HG03432 (cell line): ENCODE results near the gene CRIP1.

Source experiments
- ATAC-seq: cut with Tn5 transposase; IDR thresholded peaks from one replicate; pipeline ENCODE4 v1.9.1; 2021; ENCODE audit warnings: mild to moderate bottlenecking, moderate library complexity; ENCODE audit not compliant: unreplicated experiment

The CRIP1 gene

GRCh38 chr14:105469456-105470349, 17.0 kb upstream of the CRIP1 start:
- ATAC-seq = no peak

DNA sequence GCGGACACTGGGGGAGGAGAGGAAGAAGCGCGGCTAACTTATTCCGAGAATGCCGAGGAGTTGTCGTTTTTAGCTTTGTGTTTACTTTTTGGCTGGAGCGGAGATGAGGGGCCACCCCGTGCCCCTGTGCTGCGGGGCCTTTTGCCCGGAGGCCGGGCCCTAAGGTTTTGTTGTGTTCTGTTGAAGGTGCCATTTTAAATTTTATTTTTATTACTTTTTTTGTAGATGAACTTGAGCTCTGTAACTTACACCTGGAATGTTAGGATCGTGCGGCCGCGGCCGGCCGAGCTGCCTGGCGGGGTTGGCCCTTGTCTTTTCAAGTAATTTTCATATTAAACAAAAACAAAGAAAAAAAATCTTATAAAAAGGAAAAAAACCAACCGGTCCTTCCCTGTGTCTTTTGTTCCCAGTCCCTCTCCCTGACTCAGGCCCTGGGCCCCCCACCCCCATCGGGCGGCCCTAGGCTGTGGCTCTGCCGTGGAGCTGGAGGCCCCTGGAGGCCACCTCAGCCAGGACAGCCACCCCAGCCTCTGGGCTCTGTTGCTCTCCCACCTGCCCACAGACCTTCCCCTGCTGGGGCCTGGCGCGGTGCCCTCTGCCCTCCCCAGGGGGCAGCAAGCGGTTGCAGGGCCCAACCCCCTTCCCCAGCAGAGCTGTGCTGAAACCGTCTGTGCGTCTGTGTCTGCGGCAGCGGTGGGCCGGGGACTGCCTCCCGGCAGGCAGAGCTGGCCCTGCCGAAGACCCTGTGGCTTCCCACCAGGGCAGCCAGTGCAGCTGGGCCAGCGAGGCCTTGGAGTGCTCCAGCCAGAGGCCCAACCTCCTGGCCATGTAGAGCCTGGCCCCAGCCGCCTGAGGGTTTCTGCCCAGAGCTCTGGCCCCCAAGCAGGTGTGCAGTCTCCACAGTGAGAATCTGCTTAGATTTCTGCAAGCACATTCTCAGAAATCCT, 16.1 kb upstream of the CRIP1 start:
- ATAC-seq = no peak

- no peak for ATAC-seq
These were observed 15.3 kb upstream of the CRIP1 start for GRCh38 chr14:105471297-105471821.

DNA sequence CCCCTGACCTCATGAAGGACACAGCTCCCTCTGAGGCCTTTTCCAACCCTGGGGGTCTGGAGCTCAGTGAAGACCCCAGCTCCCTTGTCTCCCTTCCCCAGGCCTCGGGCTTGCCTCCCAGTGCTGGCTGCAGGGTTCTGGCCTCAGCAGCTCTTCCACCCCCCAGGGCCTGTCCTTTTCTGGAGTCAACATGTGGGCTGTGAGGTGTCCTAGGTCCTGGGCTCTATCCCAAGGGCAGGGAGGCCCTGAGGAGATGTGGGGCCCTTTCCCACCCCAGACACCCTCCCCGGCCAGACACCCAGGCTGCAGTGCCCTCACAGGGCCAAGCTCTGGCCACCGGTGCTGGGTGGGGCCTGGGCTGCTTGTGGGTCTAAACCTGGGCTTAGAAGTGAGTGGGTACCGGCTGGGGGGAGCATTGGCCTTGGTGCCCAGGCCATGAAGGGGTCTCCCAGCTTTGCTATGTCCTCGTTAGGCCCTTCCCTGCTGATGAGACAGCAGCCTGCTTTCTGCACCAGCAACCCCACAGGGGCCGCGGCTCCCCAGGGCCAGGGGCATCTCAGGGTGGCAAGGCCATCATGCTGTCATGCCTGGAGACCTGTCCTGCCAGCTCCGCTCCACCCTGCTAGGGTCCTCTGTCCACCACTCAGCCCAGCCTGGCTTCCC, 14.7 kb upstream of the CRIP1 start:
- ATAC-seq = no peak

- no peak for ATAC-seq
These were observed 14.1 kb upstream of the CRIP1 start for GRCh38 chr14:105472486-105472991.

- ATAC-seq = no peak
These were observed 13.5 kb upstream of the CRIP1 start for GRCh38 chr14:105473033-105473676.

DNA sequence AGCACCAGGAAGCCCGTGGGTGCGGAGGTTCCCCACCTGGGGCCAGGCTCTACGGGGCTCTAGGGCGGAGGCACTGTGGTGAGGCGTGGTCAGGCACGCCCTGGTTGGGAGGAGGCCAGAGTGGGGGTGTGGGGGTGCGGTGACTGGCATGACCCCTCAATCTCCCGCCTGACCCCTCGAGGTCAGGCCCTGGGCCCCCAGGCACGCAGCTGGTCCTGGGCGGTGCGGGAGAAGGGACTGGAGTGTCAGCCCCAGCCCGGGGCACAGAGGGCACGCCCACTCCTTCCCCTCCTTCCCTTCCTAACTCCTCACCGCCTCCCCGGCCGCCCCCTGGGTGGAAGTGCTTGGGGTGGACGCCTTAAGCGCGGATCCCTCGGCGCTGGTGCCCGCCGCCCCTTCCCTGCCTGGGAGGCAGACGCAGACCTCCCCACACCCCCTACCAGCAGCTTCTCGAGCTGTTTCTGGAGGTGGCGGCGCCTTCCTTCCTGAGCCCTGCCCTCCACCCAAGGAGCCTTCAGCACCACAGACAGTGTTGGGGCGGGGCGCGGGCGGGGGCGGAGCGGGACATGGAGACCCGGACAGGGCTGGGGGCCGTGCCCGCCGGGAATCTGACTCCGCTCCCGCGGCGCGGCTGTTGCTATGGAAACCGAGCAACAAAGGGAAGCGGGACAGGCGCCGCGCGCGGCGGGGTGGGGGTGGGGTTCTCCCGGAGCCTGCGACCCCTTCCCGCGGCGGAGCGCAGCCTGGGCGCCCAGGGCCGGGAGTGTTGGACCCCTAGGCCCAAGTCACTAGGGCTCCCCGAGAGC, 12.8 kb upstream of the CRIP1 start:
- ATAC-seq = no peak

DNA sequence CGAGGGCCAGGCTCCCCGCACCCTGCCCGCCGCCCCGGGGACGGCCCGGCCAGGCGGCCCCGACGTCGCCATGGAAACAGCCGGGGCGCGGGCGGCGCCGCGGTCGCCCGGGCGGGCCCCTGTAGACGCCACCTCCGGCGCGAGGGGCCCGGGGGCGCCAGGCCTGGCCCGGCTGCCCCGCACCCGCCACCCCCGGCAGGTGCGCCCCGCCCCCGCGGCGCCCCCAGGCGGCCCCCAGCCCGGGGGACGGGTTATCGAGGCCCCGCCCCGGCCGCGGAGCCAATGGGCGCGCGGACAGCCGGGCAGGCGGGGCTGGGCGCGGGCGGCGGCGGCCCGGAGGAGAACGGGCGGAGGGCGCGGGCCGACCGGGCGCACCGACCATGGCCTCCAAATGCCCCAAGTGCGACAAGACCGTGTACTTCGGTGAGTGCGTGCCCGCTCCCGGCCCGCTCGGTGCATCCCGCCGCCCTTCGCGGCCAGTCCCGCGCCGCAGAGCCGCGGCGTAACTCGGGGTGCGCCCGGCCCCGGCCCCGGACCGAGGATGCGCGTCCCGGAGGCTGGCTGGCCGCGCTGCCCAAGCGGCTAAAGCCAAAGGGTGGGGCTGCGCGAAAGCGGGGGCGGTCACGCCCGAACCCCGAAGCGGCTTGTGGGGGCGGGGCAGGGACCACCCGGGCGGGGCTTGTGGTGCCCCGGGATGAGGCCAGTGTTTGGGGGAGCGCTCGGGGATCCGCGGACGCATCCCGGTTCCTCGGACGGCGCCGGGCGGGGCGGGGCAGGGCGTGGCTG, 12.0 kb upstream of the CRIP1 start, which contains the start of gene CRIP2:
Gene CRIP2 (plus strand): TSS at position 339 of the 786 bp plus-strand sequence. CDS start 42 bp downstream, at position 381.
- ATAC-seq = no peak

GRCh38 chr14:105475269-105476096, 11.2 kb upstream of the CRIP1 start:
- ATAC-seq = no peak

- ATAC-seq = no peak
These were observed 10.4 kb upstream of the CRIP1 start for GRCh38 chr14:105476097-105476830.

DNA sequence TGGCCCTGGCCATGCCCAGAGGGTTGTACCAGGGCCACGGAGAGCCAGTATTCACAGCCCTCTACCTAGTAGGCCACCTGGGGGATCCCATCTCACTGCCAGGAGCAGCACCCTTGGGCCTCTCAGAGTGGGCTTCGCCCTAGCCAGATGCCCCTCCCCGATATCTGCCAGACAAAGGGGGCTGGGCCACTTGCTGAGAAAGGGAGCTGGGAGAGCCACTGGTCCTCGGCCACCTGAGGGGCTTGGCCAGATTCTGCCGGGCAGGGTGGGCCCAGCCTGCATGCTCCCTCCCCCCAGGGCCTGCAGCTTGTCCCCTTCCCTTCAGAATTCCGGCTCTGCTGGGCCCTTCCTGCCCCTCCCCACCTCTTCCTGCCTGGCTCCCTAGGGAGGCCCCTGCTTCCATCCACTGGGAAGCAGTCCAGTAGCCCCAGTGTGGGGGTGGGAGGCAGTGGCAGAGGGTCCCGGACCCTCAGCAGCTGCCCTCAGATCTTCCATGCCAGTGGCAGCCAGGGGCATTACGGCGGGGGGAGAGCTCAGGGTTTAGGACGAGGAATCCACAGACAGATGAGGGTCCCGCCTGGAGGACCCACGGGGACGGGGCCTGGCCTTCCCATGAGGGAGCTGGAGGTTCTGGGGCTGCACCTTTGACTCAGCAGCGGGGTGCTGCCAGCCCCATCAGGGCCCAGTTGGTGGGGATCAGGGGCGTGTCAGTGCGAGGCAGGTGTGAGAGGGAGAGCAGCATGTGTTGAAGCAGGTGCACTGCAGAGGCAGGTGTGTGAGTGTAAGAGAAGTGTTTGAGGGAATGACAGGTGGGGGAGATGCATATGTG, 9.6 kb upstream of the CRIP1 start:
- ATAC-seq = no peak

DNA sequence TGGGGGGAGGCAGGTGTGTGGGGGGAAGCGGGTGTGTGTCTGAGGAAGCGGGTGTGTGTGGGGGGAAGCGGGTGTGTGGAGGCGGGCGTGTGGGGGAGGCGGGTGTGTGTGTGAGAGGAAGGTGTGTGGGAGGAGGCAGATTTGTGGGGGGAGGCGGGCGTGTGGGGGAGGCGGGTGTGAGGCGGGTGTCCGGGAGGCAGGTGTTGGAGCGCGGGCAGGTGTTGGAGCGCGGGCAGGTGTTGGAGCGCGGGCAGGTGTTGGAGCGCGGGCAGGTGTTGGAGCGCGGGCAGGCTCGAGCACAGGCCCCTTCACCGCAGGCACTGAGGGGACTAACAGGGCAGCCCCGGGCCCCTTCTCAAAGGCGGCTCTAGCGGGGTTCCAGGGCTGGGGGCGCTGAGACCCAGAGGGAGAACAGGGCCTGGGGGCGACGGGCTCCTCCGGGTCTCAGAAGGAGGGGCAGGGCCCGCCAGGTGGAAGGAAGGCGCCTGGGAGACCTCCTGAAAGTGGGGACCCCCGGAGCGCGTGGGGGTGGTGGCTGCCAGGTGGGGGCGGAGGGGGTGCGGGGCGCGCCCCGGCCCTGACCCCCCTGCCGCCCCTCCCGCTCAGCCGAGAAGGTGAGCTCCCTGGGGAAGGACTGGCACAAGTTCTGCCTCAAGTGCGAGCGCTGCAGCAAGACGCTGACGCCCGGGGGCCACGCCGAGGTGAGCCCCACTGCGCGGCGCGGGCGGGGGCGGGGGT, 8.9 kb upstream of the CRIP1 start:
- no peak for ATAC-seq

DNA sequence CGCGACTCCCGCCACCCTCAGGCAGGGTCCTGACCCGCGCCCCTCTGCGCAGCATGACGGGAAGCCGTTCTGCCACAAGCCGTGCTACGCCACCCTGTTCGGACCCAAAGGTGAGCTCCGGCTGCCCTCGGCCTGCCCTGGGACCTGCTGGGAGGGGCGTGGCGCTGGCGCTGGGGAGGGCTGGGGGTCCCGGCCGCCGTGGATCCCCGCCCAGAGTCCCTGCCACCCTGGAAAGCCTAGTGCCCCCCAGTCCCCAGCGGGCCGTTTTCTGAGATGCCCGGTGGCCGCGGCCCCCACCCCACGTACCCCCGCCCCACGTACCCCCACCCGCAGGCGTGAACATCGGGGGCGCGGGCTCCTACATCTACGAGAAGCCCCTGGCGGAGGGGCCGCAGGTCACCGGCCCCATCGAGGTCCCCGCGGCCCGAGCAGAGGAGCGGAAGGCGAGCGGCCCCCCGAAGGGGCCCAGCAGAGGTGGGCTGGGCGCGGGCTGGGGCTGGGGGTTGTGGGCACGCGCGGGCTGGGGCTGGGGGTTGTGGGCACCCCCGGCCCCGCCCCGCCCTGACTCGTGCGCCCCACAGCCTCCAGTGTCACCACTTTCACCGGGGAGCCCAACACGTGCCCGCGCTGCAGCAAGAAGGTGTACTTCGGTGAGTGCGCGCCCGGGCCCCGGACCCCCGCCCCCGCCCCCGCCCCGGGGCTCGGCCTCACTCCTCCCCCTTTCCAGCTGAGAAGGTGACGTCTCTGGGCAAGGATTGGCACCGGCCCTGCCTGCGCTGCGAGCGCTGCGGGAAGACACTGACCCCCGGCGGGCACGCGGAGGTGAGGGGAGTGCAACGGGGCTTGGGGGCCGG, 8.1 kb upstream of the CRIP1 start:
- no peak for ATAC-seq

GRCh38 chr14:105479431-105480158, 7.1 kb upstream of the CRIP1 start:
- no peak for ATAC-seq
